H1 (cell line): Measurements from ENCODE around the gene RBM15B.

Source experiments
- CREB1 ChIP-seq: IDR thresholded peaks from 2 replicates; pipeline ENCODE4 v1.6.1; 2012; ENCODE audit warnings: inconsistent platforms
- CTCF ChIP-seq, 3 experiments: IDR thresholded peaks; 1 replicate in 2 of 3; 2 replicates in 1 of 3; pipeline versions ENCODE4 v1.5.1 to v1.6.1; 2011; ENCODE audit warnings: low read length in 3 of 3, mild to moderate bottlenecking in 3 of 3, inconsistent platforms in 2 of 3, low read depth in 1 of 3, moderate library complexity in 1 of 3; ENCODE audit not compliant: insufficient read depth in 1 of 3; ENCODE audit errors: control extremely low read depth in 1 of 3
- RAD21 ChIP-seq, 2 experiments: IDR thresholded peaks in 1 of 2; conservative IDR thresholded peaks in 1 of 2; 2 replicates each; pipeline ENCODE4 v1.6.1; 2011; ENCODE audit warnings: low read depth in 2 of 2, low read length in 2 of 2, improper control_type of control experiment in 1 of 2, inconsistent platforms in 1 of 2, mild to moderate bottlenecking in 1 of 2, moderate library complexity in 1 of 2
- RBBP5 ChIP-seq: IDR thresholded peaks from 2 replicates; pipeline ENCODE4 v1.7.1; 2012; ENCODE audit warnings: low read depth, mild to moderate bottlenecking, inconsistent platforms, low read length, moderate library complexity, borderline replicate concordance
- SRF ChIP-seq: IDR thresholded peaks from 2 replicates; pipeline ENCODE4 v1.6.1; 2011; ENCODE audit warnings: mild to moderate bottlenecking, low read depth, low read length, moderate library complexity

- TF ChIP-seq CTCF (IDR thresholded peaks at IDR 0.05; ENCODE audit: control extremely low read depth in 1 of 3, insufficient read depth in 1 of 3, low read depth in 1 of 3, low read length in 3 of 3) (no peak), CREB1 (no peak), RAD21 (IDR thresholded peaks at IDR 0.05 in 1 of 2, conservative IDR thresholded peaks at IDR 0.05 in 1 of 2; ENCODE audit: low read depth in 2 of 2, low read length in 2 of 2) (no peak), SRF (no peak), RBBP5 (no peak)
These were observed 5.3 kb downstream of the RBM15B start for GRCh38 chr3:51396401-51396800.
